RPMI7951 (cell line): ENCODE results near the gene TMEM238. TPM values are rescaled to one million over a fixed set of nuclear protein-coding genes. Genes with fewer than 3 reads are reported as not detected.
A peak's percentile ranks its signal among the peaks of the same experiment; 100 is the strongest.

ENCODE experiments used
- DNase-seq: peaks from one replicate; pipeline ENCODE4 v3.0.0-alpha.2; 2012; ENCODE audit warnings: low read depth
- total RNA-seq: library from RNA; depleted of rRNA; stranded (reverse); fragments of >200 nt; shearing (Covaris generic); gene quantifications from 2 replicates; pipeline ENCODE4 v1.2.3, GENCODE V29; 2014; rRNA removed

TMEM238 gene
- total RNA-seq, 1 experiment from 2014 or later: not detected

DNA sequence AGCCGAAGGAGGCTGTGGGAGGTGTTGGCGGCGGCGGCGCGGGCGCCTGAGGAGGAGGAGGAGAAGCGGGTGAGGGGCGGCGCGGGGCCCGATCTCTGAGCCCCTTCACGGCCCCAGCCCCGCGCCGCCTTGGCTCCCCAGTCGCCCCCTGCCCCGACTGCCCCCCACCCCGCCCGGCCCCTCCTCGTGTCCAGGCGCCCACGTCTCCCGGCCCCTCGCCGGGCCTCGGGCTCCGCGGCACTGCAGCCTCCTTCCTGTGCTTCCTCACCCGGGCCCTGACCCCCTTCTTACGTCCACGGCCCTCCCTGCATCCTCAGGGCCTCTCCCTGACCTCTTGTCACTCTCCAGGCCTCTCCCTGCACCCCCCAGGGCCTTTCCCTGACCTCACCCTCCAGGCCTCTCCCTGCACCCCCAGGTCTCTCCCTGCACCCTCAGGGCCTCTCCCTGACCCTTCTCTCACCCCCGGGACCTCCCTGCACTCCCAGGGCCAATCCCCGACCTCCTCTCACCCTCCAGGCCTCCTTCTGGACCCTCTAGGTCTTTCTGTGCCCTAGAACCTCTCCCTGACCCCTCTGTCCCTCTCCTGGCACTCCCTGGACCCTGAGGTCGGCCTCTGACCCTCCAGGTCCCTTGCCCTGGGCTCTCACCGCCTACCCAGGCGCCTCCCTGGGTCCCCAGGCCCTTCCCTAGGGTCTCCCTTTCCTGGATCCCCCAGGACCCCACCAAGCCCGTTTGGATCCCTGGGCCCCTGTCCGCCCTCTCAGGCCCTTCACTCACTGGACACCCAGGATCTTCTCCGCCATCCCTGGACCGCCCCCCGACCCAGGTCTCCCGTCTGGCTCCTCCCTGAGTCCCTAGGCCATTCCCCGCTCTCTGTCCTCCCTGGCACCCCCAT, 44.0 kb downstream of the TMEM238 start:
- DNase-seq: no peak

DNA sequence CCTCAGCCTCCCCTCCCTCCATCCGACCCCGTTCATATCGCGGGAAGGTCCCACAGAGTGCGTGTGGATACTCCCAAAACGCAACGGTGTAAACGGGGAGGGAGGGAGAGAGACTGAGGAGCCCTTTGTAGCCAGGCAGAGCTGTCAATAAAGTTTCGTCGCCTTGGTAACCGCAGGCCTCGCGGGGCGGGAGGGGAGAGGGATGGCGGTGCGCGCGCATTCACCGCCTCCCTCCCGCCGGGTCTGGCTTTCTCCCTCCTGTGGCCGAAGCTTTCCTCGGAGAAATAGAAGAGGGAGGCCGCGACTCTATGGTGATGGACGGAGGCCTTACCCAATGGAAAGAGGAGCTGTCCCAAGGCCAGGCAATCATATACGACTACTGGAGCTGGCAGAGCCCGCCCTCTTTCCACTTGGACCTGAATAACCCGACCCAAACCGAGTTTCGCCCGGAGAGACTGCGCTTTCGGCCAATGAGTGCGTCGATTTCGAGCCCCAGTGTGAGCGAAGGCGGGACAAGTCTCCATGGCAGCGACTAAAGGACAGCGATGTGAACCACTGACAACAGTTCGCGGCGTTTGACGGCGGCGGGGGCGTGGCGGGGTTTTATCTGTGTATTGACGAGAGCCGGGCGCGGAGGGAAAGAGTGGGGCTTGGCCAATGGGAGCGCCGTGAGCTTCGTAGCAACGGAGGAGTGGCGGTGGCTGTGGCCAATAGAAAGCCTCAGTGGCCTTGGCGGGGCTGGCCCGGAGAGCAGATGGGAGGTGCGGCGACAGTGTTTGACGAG, 44.8 kb downstream of the TMEM238 start, which contains the start of gene KMT5C:
Gene KMT5C, plus strand, starts transcription at position 772 of the 784 bp plus-strand sequence. CDS start 2,061 bp downstream, outside the sequence.
- peak; percentile 100 for DNase-seq

DNA sequence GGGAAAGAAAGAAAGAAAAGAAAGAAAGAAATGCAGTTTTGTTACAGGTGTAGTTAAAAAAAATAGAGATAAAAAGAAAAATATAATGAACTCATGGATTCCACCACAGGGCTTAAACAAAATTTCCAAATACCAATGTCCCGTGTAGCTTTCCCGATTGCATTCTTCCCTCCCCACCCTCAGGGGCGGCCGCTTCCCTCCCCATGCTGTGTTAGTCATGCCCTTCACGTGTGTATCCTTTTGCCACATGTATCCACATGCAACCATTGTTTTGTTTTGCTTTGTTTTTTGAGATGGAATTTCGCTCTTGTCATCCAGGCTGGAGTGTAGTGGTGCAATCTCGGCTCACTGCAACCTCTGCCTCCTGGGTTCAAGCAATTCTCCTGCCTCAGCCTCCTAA, 48.0 kb downstream of the TMEM238 start:
- peak; percentile 65 for DNase-seq

DNA sequence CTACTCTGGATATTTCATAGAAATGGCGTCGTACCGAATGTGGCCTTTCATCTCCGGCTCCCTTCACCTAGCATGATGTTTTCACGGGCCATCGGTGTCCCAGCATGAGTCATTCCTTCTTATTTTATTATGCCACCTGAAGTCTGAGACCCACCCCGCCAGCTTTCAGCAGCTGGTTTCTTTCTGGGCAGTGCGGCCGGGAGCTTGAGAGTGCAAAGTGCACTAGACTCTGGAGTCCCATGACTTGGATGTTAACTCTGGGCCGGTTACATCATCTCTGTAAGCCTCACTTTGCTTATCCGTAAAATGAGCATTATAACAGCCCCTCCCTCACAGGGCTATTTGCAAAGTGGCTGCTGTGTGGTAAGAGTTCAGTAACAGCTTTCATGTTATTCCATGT, 50.2 kb downstream of the TMEM238 start:
- DNase-seq: no peak

DNA sequence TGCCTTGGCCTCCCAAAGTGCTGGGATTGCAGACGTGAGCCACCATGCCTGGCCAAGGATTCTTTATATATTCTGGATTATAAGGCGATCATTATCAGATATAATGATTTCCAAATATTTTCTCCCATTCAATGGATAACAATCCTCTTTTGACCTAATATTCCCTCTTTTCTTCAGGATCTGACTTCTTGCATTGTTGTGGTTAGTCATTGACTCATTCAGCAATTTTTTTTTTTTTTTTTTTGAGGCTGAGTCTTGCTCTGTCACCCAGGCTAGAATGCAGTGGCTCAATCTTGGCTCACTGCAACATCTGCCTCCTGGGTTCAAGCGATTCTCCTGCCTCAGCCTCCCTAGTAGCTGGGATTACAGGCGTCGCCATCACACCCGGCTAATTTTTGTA, 54.3 kb downstream of the TMEM238 start:
- peak; percentile 58 for DNase-seq

Other genes with a start within 250 kb of the TMEM238 start
- gene TNNT1, start 235.1 kb downstream of the TMEM238 start, total RNA-seq: 32.5 and 42.4 TPM in 2 replicates
- gene TNNI3, start 226.6 kb downstream of the TMEM238 start, total RNA-seq: 0.48 and 0.78 TPM in 2 replicates
- 1.4 and 1.6 TPM in 2 replicates for gene DNAAF3, start 217.7 kb downstream of the TMEM238 start, total RNA-seq
- 0.10 and 0.36 TPM in 2 replicates for gene SYT5, start 204.0 kb downstream of the TMEM238 start, total RNA-seq
- 5.4 and 6.0 TPM in 2 replicates for gene PTPRH, start 174.8 kb downstream of the TMEM238 start, total RNA-seq
- gene TMEM86B, start 155.5 kb downstream of the TMEM238 start, total RNA-seq: 0.20 and 0.60 TPM in 2 replicates
- gene PPP6R1, start 125.3 kb downstream of the TMEM238 start, total RNA-seq: 19.7 and 28.0 TPM in 2 replicates
- gene HSPBP1, start 104.2 kb downstream of the TMEM238 start, total RNA-seq: 35.1 and 57.0 TPM in 2 replicates
- 1.1 and 1.2 TPM in 2 replicates for gene BRSK1, start 100.3 kb downstream of the TMEM238 start, total RNA-seq
- not detected in 2 replicates for gene TMEM150B, start 59.0 kb downstream of the TMEM238 start, total RNA-seq
- 4.1 and 5.6 TPM in 2 replicates for gene KMT5C, start 44.4 kb downstream of the TMEM238 start, total RNA-seq
- gene COX6B2, start 29.6 kb downstream of the TMEM238 start, total RNA-seq: 0.10 TPM in 1 of 2 replicates, not detected in the other
- gene GARIN5B, start 21.0 kb downstream of the TMEM238 start, total RNA-seq: not detected in 2 replicates
- 5.6 and 8.4 TPM in 2 replicates for gene IL11, start 13.8 kb downstream of the TMEM238 start, total RNA-seq
- not detected in 2 replicates for gene TMEM190, start 7.5 kb downstream of the TMEM238 start, total RNA-seq
- 457 and 492 TPM in 2 replicates for gene RPL28, start 1.6 kb upstream of the TMEM238 start, total RNA-seq
- 250 and 347 TPM in 2 replicates for gene UBE2S, start 23.5 kb upstream of the TMEM238 start, total RNA-seq
- gene SHISA7, start 59.0 kb upstream of the TMEM238 start, total RNA-seq: 0.12 TPM in 1 of 2 replicates, not detected in the other
- 81.9 and 120 TPM in 2 replicates for gene ISOC2, start 77.3 kb upstream of the TMEM238 start, total RNA-seq
- not detected in 2 replicates for gene C19orf85, start 80.5 kb upstream of the TMEM238 start, total RNA-seq
- gene ZNF628, start 92.3 kb upstream of the TMEM238 start, total RNA-seq: 3.1 and 5.3 TPM in 2 replicates
- gene NAT14, start 100.9 kb upstream of the TMEM238 start, total RNA-seq: 18.5 and 25.3 TPM in 2 replicates
- 3.2 and 3.6 TPM in 2 replicates for gene SSC5D, start 104.1 kb upstream of the TMEM238 start, total RNA-seq
- gene SBK2, start 152.8 kb upstream of the TMEM238 start, total RNA-seq: not detected in 2 replicates
- gene SBK3, start 161.3 kb upstream of the TMEM238 start, total RNA-seq: 0.24 TPM in 1 of 2 replicates, not detected in the other
- gene ZNF579, start 196.6 kb upstream of the TMEM238 start, total RNA-seq: 1.3 and 2.4 TPM in 2 replicates
- 2.4 and 3.0 TPM in 2 replicates for gene FIZ1, start 215.2 kb upstream of the TMEM238 start, total RNA-seq
- 14.7 and 16.9 TPM in 2 replicates for gene ZNF524, start 216.0 kb upstream of the TMEM238 start, total RNA-seq
- gene ZNF865, start 221.4 kb upstream of the TMEM238 start, total RNA-seq: 0.12 and 0.68 TPM in 2 replicates
- gene ZNF784, start 240.3 kb upstream of the TMEM238 start, total RNA-seq: 1.6 and 2.6 TPM in 2 replicates